Testis (tissue), 2 donors: ENCODE measurements around the gene SIVA1.

Experiments used
- CTCF ChIP-seq, 3 experiments: fragments of 450-650 bp in 2 of 3; fragments of 200-600 bp in 1 of 3; sonication (generic) in 1 of 3; IDR thresholded peaks; one replicate each; pipeline ENCODE4 v1.5.1; 2016 to 2019; ENCODE audit warnings: antibody characterized with exemption in 3 of 3, mild to moderate bottlenecking in 2 of 3, moderate library complexity in 1 of 3
- POLR2A ChIP-seq: fragments of 450-650 bp; IDR thresholded peaks from one replicate; pipeline ENCODE4 v1.6.1; 2017; ENCODE audit warnings: antibody characterized with exemption, mild to moderate bottlenecking, moderate library complexity

- no peak for TF ChIP-seq POLR2A
- no peak for TF ChIP-seq CTCF (IDR thresholded peaks at IDR 0.05)
Observed at GRCh38 chr14:104709387-104710039, 43.4 kb upstream of the SIVA1 start.
